ENCODE results near the gene IP6K1. TPM values are rescaled to one million over a fixed set of nuclear protein-coding genes. Genes with fewer than 3 reads are reported as not detected.
A peak's percentile ranks its signal among the peaks of the same experiment; 100 is the strongest.

Gene IP6K1
- total and polyA plus RNA-seq, 10 of the 15 experiments (the other 5 are each of a cell fraction or from before 2014, with no cell fraction given), result 1.3 to 30.6 (median 18.2) TPM

DNA sequence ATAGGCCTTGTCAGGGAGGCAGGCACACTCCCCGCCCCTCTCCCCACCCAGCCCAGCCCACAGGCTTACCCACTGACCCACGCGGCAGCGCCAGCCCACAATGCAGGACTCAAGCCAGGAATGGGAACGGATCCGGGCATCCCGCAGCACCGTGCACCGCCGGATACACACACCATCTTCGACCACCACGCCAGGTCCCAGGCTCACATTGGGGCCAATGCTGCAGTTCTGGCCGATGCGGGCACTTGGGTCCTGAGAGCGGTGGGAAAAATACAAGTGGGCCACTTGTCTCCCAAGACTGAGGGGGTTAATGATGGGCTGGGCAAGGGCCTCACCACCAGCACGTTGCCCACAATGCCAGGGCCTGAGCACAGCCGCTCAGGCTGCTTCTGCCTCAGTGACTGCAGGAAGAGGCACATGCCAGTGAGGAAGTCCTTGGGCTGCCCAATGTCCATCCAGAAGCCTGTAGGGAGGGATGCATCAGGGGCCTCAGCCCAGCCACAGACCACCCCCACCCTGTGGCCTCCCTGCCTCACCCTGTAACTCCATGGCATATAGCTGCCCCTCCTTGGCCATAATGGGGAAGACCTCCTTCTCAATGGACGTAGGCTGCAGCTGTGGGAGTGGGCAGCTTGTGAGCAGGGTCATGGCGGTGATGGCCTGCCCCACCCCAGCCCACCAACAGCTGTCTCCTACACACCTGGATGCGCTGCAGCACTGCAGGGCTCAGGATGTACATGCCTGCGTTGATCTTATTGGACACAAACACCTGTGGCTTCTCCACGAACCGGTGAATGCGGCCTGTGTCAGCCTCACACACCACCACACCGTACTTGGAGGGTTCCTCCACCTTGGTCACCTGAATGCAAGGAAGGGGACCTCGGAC, 64.2 kb downstream of the IP6K1 start:
- ChIA-PET POLR2A (interaction anchor here (0.6 to 1.1 kb wide), 2 partner anchors 15 to 23 kb away, joined by 3 to 4 read pairs; no protein-coding TSS in a partner anchor), CTCF (interaction anchor here (0.9 kb wide), 1 partner anchor 182 kb away, joined by 4 read pairs; no protein-coding TSS in a partner anchor), RAD21 (ENCODE audit: unreplicated experiment) (no interaction called here), SMC1A (ENCODE audit: uncharacterized antibody, unreplicated experiment) (interaction anchor here (0.6 kb wide), 1 partner anchor 17 kb away, joined by 3 read pairs; no protein-coding TSS in a partner anchor)
- in situ Hi-C loops (cut with MboI) (no loop called here), intact Hi-C loops (cut with micrococcal nuclease; ENCODE audit: unreplicated experiment) (loop anchor here (5.0 kb wide), 2 partner anchors 65 to 115 kb away; partner anchors contain the start of gene IP6K1)
- Histone ChIP-seq H3K9ac (ENCODE audit: control insufficient read depth, insufficient read depth, low read length) (peak overlapping the region; percentile 100), H2AFZ (ENCODE audit: control insufficient read depth, low read depth, low read length) (no peak overlapping the region), H3K4me3 (peak overlapping the region; percentile 87), H3K36me3 (ENCODE audit: control insufficient read depth in 2 of 2, insufficient read depth in 2 of 2, low read length in 1 of 2) (peaks cover 3 to 16% of the 10 kb centered on the region in 2 experiments; a peak in 3 of 4 replicates), H3K27ac (ENCODE audit: control insufficient read depth, insufficient read depth) (peak overlapping the region; percentile 93; the same call in 1 of the 2 replicates), H3K4me2 (ENCODE audit: control insufficient read depth, insufficient read depth) (peak overlapping the region; percentile 77), H3K4me1 (ENCODE audit: control insufficient read depth, insufficient read depth, low read length) (peaks cover 21% of the 10 kb centered on the region), H3K27me3 (replicated peaks in 1 of 2; ENCODE audit: control insufficient read depth in 2 of 2, insufficient read depth in 2 of 2, low read length in 1 of 2) (no peaks in the 10 kb centered on the region), H3K79me2 (ENCODE audit: control insufficient read depth, insufficient read depth, low read length) (peaks cover 20% of the 10 kb centered on the region), H3K9me3 (replicated peaks; ENCODE audit: control insufficient read depth, insufficient read depth, low read length) (no peaks in the 10 kb centered on the region; the same call in 2 of the 3 replicates), H4K20me1 (ENCODE audit: control insufficient read depth, insufficient read depth) (no peaks in the 10 kb centered on the region)
- no peak for TF ChIP-seq BCL11A (IDR thresholded peaks at IDR 0.05; ENCODE audit: low read depth, low read length)
- TF ChIP-seq ZBED1 (IDR thresholded peaks at IDR 0.05; ENCODE audit: borderline replicate concordance), result no peak
- peak; percentile 63 for TF ChIP-seq POLR2A (IDR thresholded peaks at IDR 0.05; ENCODE audit: low read depth, low read length)
- no peak for TF ChIP-seq SMARCA5 (IDR thresholded peaks at IDR 0.05)
- TF ChIP-seq, protein P1, sequence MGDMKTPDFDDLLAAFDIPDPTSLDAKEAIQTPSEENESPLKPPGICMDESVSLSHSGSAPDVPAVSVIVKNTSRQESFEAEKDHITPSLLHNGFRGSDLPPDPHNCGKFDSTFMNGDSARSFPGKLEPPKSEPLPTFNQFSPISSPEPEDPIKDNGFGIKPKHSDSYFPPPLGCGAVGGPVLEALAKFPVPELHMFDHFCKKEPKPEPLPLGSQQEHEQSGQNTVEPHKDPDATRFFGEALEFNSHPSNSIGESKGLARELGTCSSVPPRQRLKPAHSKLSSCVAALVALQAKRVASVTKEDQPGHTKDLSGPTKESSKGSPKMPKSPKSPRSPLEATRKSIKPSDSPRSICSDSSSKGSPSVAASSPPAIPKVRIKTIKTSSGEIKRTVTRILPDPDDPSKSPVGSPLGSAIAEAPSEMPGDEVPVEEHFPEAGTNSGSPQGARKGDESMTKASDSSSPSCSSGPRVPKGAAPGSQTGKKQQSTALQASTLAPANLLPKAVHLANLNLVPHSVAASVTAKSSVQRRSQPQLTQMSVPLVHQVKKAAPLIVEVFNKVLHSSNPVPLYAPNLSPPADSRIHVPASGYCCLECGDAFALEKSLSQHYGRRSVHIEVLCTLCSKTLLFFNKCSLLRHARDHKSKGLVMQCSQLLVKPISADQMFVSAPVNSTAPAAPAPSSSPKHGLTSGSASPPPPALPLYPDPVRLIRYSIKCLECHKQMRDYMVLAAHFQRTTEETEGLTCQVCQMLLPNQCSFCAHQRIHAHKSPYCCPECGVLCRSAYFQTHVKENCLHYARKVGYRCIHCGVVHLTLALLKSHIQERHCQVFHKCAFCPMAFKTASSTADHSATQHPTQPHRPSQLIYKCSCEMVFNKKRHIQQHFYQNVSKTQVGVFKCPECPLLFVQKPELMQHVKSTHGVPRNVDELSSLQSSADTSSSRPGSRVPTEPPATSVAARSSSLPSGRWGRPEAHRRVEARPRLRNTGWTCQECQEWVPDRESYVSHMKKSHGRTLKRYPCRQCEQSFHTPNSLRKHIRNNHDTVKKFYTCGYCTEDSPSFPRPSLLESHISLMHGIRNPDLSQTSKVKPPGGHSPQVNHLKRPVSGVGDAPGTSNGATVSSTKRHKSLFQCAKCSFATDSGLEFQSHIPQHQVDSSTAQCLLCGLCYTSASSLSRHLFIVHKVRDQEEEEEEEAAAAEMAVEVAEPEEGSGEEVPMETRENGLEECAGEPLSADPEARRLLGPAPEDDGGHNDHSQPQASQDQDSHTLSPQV (IDR thresholded peaks at IDR 0.05), result no peak
- no peak for TF ChIP-seq GABPA (IDR thresholded peaks at IDR 0.05; ENCODE audit: low read depth)
- BruUV-seq (replicated peaks), result no TSS peak
- FAIRE-seq (no peak), ATAC-seq (no peak), DNase-seq (ENCODE audit: low read depth, low spot score) (no peak)
- WGBS (ENCODE audit: insufficient coverage, insufficient replicate concordance, low lambda C conversion rate, missing lambda C conversion rate), result 90% methylated on average over 23 of the region's 26 CpGs
